ENCODE data around the gene EIPR1. TPM values are rescaled to one million over a fixed set of nuclear protein-coding genes. Genes with fewer than 3 reads are reported as not detected.

Gene EIPR1
- total and polyA plus RNA-seq, 10 of the 15 experiments (the other 5 are each of a cell fraction or from before 2014, with no cell fraction given) = 23.6 to 61.2 (median 42.2) TPM

GRCh38 chr2:3326182-3326537 is 51.5 kb downstream of the EIPR1 start (continued):
- TF ChIP-seq, protein P1, sequence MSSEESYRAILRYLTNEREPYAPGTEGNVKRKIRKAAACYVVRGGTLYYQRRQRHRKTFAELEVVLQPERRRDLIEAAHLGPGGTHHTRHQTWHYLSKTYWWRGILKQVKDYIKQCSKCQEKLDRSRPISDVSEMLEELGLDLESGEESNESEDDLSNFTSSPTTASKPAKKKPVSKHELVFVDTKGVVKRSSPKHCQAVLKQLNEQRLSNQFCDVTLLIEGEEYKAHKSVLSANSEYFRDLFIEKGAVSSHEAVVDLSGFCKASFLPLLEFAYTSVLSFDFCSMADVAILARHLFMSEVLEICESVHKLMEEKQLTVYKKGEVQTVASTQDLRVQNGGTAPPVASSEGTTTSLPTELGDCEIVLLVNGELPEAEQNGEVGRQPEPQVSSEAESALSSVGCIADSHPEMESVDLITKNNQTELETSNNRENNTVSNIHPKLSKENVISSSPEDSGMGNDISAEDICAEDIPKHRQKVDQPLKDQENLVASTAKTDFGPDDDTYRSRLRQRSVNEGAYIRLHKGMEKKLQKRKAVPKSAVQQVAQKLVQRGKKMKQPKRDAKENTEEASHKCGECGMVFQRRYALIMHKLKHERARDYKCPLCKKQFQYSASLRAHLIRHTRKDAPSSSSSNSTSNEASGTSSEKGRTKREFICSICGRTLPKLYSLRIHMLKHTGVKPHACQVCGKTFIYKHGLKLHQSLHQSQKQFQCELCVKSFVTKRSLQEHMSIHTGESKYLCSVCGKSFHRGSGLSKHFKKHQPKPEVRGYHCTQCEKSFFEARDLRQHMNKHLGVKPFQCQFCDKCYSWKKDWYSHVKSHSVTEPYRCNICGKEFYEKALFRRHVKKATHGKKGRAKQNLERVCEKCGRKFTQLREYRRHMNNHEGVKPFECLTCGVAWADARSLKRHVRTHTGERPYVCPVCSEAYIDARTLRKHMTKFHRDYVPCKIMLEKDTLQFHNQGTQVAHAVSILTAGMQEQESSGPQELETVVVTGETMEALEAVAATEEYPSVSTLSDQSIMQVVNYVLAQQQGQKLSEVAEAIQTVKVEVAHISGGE (CRISPR knock-in tag; IDR thresholded peaks at IDR 0.05) = no peak
- no peak for TF ChIP-seq TBL1XR1 (IDR thresholded peaks at IDR 0.05; ENCODE audit: low read depth, low read length)
- TF ChIP-seq BCL11A (IDR thresholded peaks at IDR 0.05; ENCODE audit: low read depth, low read length) = no peak
- TF ChIP-seq, protein P2, sequence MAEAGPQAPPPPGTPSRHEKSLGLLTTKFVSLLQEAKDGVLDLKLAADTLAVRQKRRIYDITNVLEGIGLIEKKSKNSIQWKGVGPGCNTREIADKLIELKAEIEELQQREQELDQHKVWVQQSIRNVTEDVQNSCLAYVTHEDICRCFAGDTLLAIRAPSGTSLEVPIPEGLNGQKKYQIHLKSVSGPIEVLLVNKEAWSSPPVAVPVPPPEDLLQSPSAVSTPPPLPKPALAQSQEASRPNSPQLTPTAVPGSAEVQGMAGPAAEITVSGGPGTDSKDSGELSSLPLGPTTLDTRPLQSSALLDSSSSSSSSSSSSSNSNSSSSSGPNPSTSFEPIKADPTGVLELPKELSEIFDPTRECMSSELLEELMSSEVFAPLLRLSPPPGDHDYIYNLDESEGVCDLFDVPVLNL (IDR thresholded peaks at IDR 0.05; ENCODE audit: low read depth, low read length) = no peak

- RAD21 ChIA-PET (ENCODE audit: unreplicated experiment) = no interaction called here
- POLR2A ChIA-PET = no interaction called here
- BruUV-seq (replicated peaks) = no TSS peak
- DNase-seq (ENCODE audit: low read depth, low spot score) = no peak
- intact Hi-C loops (cut with micrococcal nuclease; ENCODE audit: unreplicated experiment) (no loop called here), in situ Hi-C loops (cut with MboI) (no loop called here)
- no peak overlapping the region for H3K4me3 ChIP-seq
- H3K4me2 ChIP-seq (ENCODE audit: control insufficient read depth, insufficient read depth) = no peak overlapping the region
- peaks cover under 1 to 4% of the 10 kb centered on the region in 2 experiments; a peak in 3 of 4 replicates for H3K36me3 ChIP-seq (ENCODE audit: control insufficient read depth in 2 of 2, insufficient read depth in 2 of 2, low read length in 1 of 2)
- no peaks in the 10 kb centered on the region for H3K79me2 ChIP-seq (ENCODE audit: control insufficient read depth, insufficient read depth, low read length)
- no peak overlapping the region for H3K27ac ChIP-seq (ENCODE audit: control insufficient read depth, insufficient read depth)
- H3K4me1 ChIP-seq (ENCODE audit: control insufficient read depth, insufficient read depth, low read length) = no peaks in the 10 kb centered on the region
- H3K9me3 ChIP-seq (replicated peaks; ENCODE audit: control insufficient read depth, insufficient read depth, low read length) = no peaks in the 10 kb centered on the region
- no peaks in the 10 kb centered on the region for H4K20me1 ChIP-seq (ENCODE audit: control insufficient read depth, insufficient read depth)
- WGBS (ENCODE audit: insufficient coverage, insufficient replicate concordance, low lambda C conversion rate, missing lambda C conversion rate) = 83% methylated on average over 11 of the region's 11 CpGs
- H3K9ac ChIP-seq (ENCODE audit: control insufficient read depth, insufficient read depth, low read length) = no peak overlapping the region
- H3K27me3 ChIP-seq (replicated peaks in 1 of 2; ENCODE audit: control insufficient read depth in 2 of 2, insufficient read depth in 2 of 2, low read length in 1 of 2) = no peaks in the 10 kb centered on the region
- H2AFZ ChIP-seq (ENCODE audit: control insufficient read depth, low read depth, low read length) = no peak overlapping the region
- no peak for FAIRE-seq
- CTCF ChIA-PET = no interaction called here
- ATAC-seq = no peak
- SMC1A ChIA-PET (ENCODE audit: uncharacterized antibody, unreplicated experiment) = no interaction called here
- TF ChIP-seq SRF (IDR thresholded peaks at IDR 0.05; ENCODE audit: low read depth in 2 of 2, low read length in 2 of 2) = no peak
- TF ChIP-seq, protein P3, sequence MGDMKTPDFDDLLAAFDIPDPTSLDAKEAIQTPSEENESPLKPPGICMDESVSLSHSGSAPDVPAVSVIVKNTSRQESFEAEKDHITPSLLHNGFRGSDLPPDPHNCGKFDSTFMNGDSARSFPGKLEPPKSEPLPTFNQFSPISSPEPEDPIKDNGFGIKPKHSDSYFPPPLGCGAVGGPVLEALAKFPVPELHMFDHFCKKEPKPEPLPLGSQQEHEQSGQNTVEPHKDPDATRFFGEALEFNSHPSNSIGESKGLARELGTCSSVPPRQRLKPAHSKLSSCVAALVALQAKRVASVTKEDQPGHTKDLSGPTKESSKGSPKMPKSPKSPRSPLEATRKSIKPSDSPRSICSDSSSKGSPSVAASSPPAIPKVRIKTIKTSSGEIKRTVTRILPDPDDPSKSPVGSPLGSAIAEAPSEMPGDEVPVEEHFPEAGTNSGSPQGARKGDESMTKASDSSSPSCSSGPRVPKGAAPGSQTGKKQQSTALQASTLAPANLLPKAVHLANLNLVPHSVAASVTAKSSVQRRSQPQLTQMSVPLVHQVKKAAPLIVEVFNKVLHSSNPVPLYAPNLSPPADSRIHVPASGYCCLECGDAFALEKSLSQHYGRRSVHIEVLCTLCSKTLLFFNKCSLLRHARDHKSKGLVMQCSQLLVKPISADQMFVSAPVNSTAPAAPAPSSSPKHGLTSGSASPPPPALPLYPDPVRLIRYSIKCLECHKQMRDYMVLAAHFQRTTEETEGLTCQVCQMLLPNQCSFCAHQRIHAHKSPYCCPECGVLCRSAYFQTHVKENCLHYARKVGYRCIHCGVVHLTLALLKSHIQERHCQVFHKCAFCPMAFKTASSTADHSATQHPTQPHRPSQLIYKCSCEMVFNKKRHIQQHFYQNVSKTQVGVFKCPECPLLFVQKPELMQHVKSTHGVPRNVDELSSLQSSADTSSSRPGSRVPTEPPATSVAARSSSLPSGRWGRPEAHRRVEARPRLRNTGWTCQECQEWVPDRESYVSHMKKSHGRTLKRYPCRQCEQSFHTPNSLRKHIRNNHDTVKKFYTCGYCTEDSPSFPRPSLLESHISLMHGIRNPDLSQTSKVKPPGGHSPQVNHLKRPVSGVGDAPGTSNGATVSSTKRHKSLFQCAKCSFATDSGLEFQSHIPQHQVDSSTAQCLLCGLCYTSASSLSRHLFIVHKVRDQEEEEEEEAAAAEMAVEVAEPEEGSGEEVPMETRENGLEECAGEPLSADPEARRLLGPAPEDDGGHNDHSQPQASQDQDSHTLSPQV (IDR thresholded peaks at IDR 0.05) = no peak
- TF ChIP-seq NBN (IDR thresholded peaks at IDR 0.05) = no peak
- TF ChIP-seq, protein P4, sequence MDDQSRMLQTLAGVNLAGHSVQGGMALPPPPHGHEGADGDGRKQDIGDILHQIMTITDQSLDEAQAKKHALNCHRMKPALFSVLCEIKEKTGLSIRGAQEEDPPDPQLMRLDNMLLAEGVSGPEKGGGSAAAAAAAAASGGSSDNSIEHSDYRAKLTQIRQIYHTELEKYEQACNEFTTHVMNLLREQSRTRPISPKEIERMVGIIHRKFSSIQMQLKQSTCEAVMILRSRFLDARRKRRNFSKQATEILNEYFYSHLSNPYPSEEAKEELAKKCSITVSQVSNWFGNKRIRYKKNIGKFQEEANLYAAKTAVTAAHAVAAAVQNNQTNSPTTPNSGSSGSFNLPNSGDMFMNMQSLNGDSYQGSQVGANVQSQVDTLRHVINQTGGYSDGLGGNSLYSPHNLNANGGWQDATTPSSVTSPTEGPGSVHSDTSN (IDR thresholded peaks at IDR 0.05; ENCODE audit: insufficient replicate concordance, low read depth, low read length) = no peak
- no peak for TF ChIP-seq LARP7 (IDR thresholded peaks at IDR 0.05)
- no peak for TF ChIP-seq KDM1A (IDR thresholded peaks at IDR 0.05; ENCODE audit: borderline replicate concordance)
- no peak for TF ChIP-seq TAF1 (IDR thresholded peaks at IDR 0.05; ENCODE audit: borderline replicate concordance, low read depth, low read length)
- no peak for TF ChIP-seq CHD1 (IDR thresholded peaks at IDR 0.05; ENCODE audit: low read depth, low read length)
- no peak for TF ChIP-seq GATAD2B (conservative IDR thresholded peaks at IDR 0.05; ENCODE audit: low read depth)
- no peak for TF ChIP-seq MTA2 (IDR thresholded peaks at IDR 0.05; ENCODE audit: low read depth)
Observed at GRCh38 chr2:3325458-3326181, 52.0 kb downstream of the EIPR1 start.
